GM12865 (cell line): ENCODE results near the gene CAPRIN1.

Experiments
- DNase-seq: peaks from one replicate; pipeline ENCODE4 v3.0.0; 2010; ENCODE audit warnings: low read depth
- H3K4me3 ChIP-seq: 2 replicates; pipeline ENCODE4 v1.5.1; 2011; ENCODE audit warnings: mild to moderate bottlenecking, low read depth, low read length, control low read depth
- CTCF ChIP-seq: IDR thresholded peaks from 2 replicates; pipeline ENCODE4 v1.5.1; 2011; ENCODE audit warnings: low read length, control low read depth, low read depth, inconsistent platforms; ENCODE audit not compliant: insufficient read depth; ENCODE audit errors: missing control alignments

The CAPRIN1 gene

GRCh38 chr11:34111722-34112270, 60.3 kb downstream of the CAPRIN1 start:
- TF ChIP-seq CTCF, result no peak
- DNase-seq, result no peak
- H3K4me3 ChIP-seq, result no peak overlapping the region

- no peak overlapping the region for H3K4me3 ChIP-seq
- TF ChIP-seq CTCF, result no peak
- no peak for DNase-seq
Observed at GRCh38 chr11:34114014-34114413, 62.5 kb downstream of the CAPRIN1 start.

- no peak overlapping the region for H3K4me3 ChIP-seq
- no peak for TF ChIP-seq CTCF
- DNase-seq, result no peak
Observed at GRCh38 chr11:34114471-34114870, 62.9 kb downstream of the CAPRIN1 start.

GRCh38 chr11:34120651-34121050, 69.1 kb downstream of the CAPRIN1 start:
- no peak for TF ChIP-seq CTCF
- H3K4me3 ChIP-seq, result no peak overlapping the region
- DNase-seq, result no peak

- no peak overlapping the region for H3K4me3 ChIP-seq
- DNase-seq, result no peak
- TF ChIP-seq CTCF, result no peak
Observed at GRCh38 chr11:34124885-34125668, 73.5 kb downstream of the CAPRIN1 start.

- DNase-seq, result no peak
- no peak for TF ChIP-seq CTCF
- H3K4me3 ChIP-seq, result no peak overlapping the region
Observed at GRCh38 chr11:34126959-34127848, 75.7 kb downstream of the CAPRIN1 start.
